Smooth muscle cell (in vitro differentiated cells): Measurements from ENCODE around the gene TPRX1. TPM values are rescaled to one million over a fixed set of nuclear protein-coding genes. Genes with fewer than 3 reads are reported as not detected.
"Not testable (repeated sequence)": the region's sequence is repeated elsewhere in the genome, so short reads cannot be mapped to it uniquely, and the experiment has no call there.

ENCODE experiments used
- DNase-seq: peaks from one replicate; lab custom pipeline; 2025; ENCODE audit not compliant: unreplicated experiment; lab: John Stamatoyannopoulos, UW
- H2AFZ ChIP-seq: fragments of 200-600 bp; sonication (generic); 2 replicates; pipeline ENCODE4 v1.6.0; 2016; ENCODE audit warnings: antibody characterized with exemption, low read depth, mild to moderate bottlenecking
- H3F3A ChIP-seq: fragments of 200-600 bp; sonication (generic); 2 replicates; pipeline ENCODE4 v1.6.0; 2017; ENCODE audit warnings: antibody characterized with exemption, low read depth
- H3K27ac ChIP-seq: fragments of 200-600 bp; sonication (generic); 2 replicates; pipeline ENCODE4 v1.5.1; 2016; ENCODE audit warnings: low read depth, mild to moderate bottlenecking
- H3K27me3 ChIP-seq: fragments of 200-600 bp; sonication (generic); 2 replicates; pipeline ENCODE4 v1.6.1; 2016; ENCODE audit warnings: low read depth, mild to moderate bottlenecking
- H3K36me3 ChIP-seq: fragments of 200-600 bp; sonication (generic); 2 replicates; pipeline ENCODE4 v1.5.1; 2016; ENCODE audit warnings: low read depth
- H3K4me1 ChIP-seq: fragments of 200-600 bp; sonication (generic); 2 replicates; pipeline ENCODE4 v1.5.1; 2016; ENCODE audit warnings: low read depth
- H3K4me2 ChIP-seq: fragments of 200-600 bp; sonication (generic); 2 replicates; pipeline ENCODE4 v1.6.0; 2016; ENCODE audit warnings: mild to moderate bottlenecking
- H3K4me3 ChIP-seq: fragments of 200-600 bp; sonication (generic); 2 replicates; pipeline ENCODE4 v1.5.1; 2016; ENCODE audit warnings: mild to moderate bottlenecking
- H3K79me2 ChIP-seq: fragments of 200-600 bp; sonication (generic); 2 replicates; pipeline ENCODE4 v1.6.0; 2016; ENCODE audit warnings: low read depth, mild to moderate bottlenecking
- H3K9ac ChIP-seq: fragments of 200-600 bp; sonication (generic); 2 replicates; pipeline ENCODE4 v1.6.0; 2016; ENCODE audit warnings: low read depth
- H3K9me3 ChIP-seq: fragments of 200-600 bp; sonication (generic); replicated peaks from 2 replicates; pipeline ENCODE4 v1.5.1; 2016; ENCODE audit warnings: low read depth
- H4K20me1 ChIP-seq: fragments of 200-600 bp; sonication (generic); 2 replicates; pipeline ENCODE4 v1.6.0; 2016; ENCODE audit warnings: low read depth
- WGBS: methylation state at CpG from one replicate; pipeline ENCODE4 v1.1.7; 2016; ENCODE audit warnings: low lambda C conversion rate; 5-methylcytosine and 5-hydroxymethylcytosine counted together
- polyA plus RNA-seq: library from polyadenylated mRNA; unstranded; fragments of >200 nt; fragmentation: Nextera tagmentation; extraction: Ambion mirVana; gene quantifications from 2 replicates; pipeline ENCODE4 v1.2.1, GENCODE V29; 2016
- total RNA-seq: library from RNA; depleted of rRNA; stranded (reverse); fragments of >200 nt; gene quantifications from 2 replicates; pipeline ENCODE4 v1.2.3, GENCODE V29; 2014
- TF ChIP-seq, protein P1 (sequence below): fragments of 200-600 bp; sonication (generic); IDR thresholded peaks from 2 replicates; pipeline ENCODE4 v1.5.1; 2017; ENCODE audit warnings: borderline replicate concordance, mild to moderate bottlenecking, antibody characterized with exemption; ENCODE audit not compliant: insufficient read depth, poor library complexity, severe bottlenecking

The TPRX1 gene
- total and polyA plus RNA-seq, 2 experiments from 2014 or later: not detected

DNA sequence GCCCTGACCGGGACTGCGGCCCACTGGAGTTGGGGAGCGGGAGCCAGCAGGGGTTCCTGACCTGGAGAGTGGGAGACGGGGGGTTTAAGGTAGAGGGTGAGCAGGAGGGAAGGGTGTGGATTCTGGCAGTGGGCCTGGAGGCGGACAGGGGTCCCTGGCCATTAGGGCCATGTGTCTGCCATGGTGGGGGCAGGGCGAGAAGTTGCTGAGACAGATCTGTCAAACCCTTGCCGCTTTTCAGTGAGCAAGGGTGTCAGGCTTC lies 38.1 kb downstream of the TPRX1 start:
- H4K20me1 ChIP-seq: no peaks in the 10 kb centered on the region
- H3K36me3 ChIP-seq: no peaks in the 10 kb centered on the region
- TF ChIP-seq, protein P1, sequence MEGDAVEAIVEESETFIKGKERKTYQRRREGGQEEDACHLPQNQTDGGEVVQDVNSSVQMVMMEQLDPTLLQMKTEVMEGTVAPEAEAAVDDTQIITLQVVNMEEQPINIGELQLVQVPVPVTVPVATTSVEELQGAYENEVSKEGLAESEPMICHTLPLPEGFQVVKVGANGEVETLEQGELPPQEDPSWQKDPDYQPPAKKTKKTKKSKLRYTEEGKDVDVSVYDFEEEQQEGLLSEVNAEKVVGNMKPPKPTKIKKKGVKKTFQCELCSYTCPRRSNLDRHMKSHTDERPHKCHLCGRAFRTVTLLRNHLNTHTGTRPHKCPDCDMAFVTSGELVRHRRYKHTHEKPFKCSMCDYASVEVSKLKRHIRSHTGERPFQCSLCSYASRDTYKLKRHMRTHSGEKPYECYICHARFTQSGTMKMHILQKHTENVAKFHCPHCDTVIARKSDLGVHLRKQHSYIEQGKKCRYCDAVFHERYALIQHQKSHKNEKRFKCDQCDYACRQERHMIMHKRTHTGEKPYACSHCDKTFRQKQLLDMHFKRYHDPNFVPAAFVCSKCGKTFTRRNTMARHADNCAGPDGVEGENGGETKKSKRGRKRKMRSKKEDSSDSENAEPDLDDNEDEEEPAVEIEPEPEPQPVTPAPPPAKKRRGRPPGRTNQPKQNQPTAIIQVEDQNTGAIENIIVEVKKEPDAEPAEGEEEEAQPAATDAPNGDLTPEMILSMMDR: no peak
- H3K27me3 ChIP-seq: no peaks in the 10 kb centered on the region
- H3K4me1 ChIP-seq: peaks cover 3% of the 10 kb centered on the region
- H2AFZ ChIP-seq: no peak overlapping the region
- no peak overlapping the region for H3K4me2 ChIP-seq
- H3F3A ChIP-seq: peaks cover 5% of the 10 kb centered on the region
- no peak overlapping the region for H3K4me3 ChIP-seq
- no peaks in the 10 kb centered on the region for H3K79me2 ChIP-seq
- H3K9me3 ChIP-seq: no peaks in the 10 kb centered on the region
- H3K27ac ChIP-seq: no peak overlapping the region
- WGBS: 87% methylated on average over 7 of the region's 7 CpGs
- DNase-seq: no peak
- H3K9ac ChIP-seq: no peak overlapping the region

GRCh38 chr19:47765523-47766358 lies 38.6 kb downstream of the TPRX1 start:
- no peak overlapping the region for H2AFZ ChIP-seq
- no peaks in the 10 kb centered on the region for H3K79me2 ChIP-seq
- H3K4me3 ChIP-seq: no peak overlapping the region
- H4K20me1 ChIP-seq: no peaks in the 10 kb centered on the region
- peaks cover 3% of the 10 kb centered on the region for H3K4me1 ChIP-seq
- 23% methylated on average over 18 of the region's 19 CpGs for WGBS
- H3K27ac ChIP-seq: no peak overlapping the region
- DNase-seq: no peak
- no peaks in the 10 kb centered on the region for H3K9me3 ChIP-seq
- peaks cover 5% of the 10 kb centered on the region for H3F3A ChIP-seq
- TF ChIP-seq, protein P1: peak; percentile 60
- H3K27me3 ChIP-seq: no peaks in the 10 kb centered on the region
- H3K4me2 ChIP-seq: peak overlapping the region; percentile 44
- no peaks in the 10 kb centered on the region for H3K36me3 ChIP-seq
- no peak overlapping the region for H3K9ac ChIP-seq

DNA sequence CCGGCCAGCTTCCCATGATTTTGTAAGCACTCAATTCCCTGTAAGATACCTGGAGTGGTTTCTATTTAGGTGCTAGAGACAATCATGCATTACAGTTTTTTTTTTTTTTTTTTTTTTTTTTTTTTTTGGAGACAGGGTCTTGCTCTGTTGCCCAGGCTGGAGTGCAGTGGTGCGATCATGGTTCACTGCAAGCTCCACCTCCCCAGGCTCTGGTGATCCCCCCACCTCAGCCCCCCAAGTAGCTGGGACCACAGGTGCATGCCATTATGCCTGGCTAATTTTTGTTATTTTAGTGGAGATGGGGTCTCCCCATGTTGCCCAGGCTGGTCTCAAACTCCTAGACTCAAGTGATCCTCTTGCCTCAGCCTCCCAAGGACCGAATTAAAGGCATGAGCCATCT lies 39.6 kb downstream of the TPRX1 start:
- not testable (repeated sequence) for H3K4me2 ChIP-seq, H3K9me3 ChIP-seq, H3K79me2 ChIP-seq, H4K20me1 ChIP-seq, H3K4me3 ChIP-seq, DNase-seq, H3K27me3 ChIP-seq, H3K4me1 ChIP-seq, H2AFZ ChIP-seq, H3K9ac ChIP-seq, H3K36me3 ChIP-seq, H3F3A ChIP-seq, H3K27ac ChIP-seq
- 96% methylated on average over 3 of the region's 3 CpGs for WGBS

- Histone ChIP-seq H3K4me3 (no peak overlapping the region), H3F3A (peaks cover 5% of the 10 kb centered on the region), H2AFZ (no peak overlapping the region), H3K27ac (no peak overlapping the region), H3K9ac (no peak overlapping the region), H3K9me3 (no peaks in the 10 kb centered on the region), H3K79me2 (no peaks in the 10 kb centered on the region), H3K4me2 (no peak overlapping the region), H3K4me1 (no peaks in the 10 kb centered on the region), H3K36me3 (peaks cover 3% of the 10 kb centered on the region), H4K20me1 (peaks cover 5% of the 10 kb centered on the region), H3K27me3 (no peaks in the 10 kb centered on the region)
- DNase-seq: no peak
- 87% methylated on average over 18 of the region's 18 CpGs for WGBS
- TF ChIP-seq, protein P1: no peak
These were observed 41.6 kb downstream of the TPRX1 start for GRCh38 chr19:47762615-47763308.
